ENCODE measurements around the gene ADGRF1.

DNA sequence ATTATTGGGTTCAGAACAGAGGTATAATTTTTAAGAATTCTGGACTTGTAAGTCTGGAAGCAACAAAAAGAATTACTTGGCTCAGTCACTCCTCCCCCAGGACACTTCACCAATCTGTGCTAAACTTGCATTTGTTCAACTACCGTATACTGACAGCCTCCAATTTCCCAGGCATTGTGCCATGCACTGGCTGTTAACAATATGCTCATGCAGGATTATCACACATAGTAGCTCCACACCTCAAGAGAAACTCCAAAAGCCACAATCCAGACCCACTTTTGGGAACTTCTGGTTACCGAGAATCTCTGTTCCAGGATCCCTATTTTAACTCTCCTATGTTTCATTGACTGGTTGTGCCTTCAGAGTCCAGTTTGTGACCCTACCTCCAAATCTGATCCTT is 7.7 kb downstream of the ADGRF1 start:
- TF ChIP-seq, protein P1, sequence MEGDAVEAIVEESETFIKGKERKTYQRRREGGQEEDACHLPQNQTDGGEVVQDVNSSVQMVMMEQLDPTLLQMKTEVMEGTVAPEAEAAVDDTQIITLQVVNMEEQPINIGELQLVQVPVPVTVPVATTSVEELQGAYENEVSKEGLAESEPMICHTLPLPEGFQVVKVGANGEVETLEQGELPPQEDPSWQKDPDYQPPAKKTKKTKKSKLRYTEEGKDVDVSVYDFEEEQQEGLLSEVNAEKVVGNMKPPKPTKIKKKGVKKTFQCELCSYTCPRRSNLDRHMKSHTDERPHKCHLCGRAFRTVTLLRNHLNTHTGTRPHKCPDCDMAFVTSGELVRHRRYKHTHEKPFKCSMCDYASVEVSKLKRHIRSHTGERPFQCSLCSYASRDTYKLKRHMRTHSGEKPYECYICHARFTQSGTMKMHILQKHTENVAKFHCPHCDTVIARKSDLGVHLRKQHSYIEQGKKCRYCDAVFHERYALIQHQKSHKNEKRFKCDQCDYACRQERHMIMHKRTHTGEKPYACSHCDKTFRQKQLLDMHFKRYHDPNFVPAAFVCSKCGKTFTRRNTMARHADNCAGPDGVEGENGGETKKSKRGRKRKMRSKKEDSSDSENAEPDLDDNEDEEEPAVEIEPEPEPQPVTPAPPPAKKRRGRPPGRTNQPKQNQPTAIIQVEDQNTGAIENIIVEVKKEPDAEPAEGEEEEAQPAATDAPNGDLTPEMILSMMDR (IDR thresholded peaks at IDR 0.05 in 4 of 5, conservative IDR thresholded peaks at IDR 0.05 in 1 of 5) = no peak
- no peak for TF ChIP-seq POLR2A (IDR thresholded peaks at IDR 0.05)
